Measurements from ENCODE around the gene TMEM178B. TPM values are rescaled to one million over a fixed set of nuclear protein-coding genes. Genes with fewer than 3 reads are reported as not detected.

The TMEM178B gene
- polyA plus RNA-seq, 1 of the 3 experiments (the other 2 are of a cell fraction), result 0.20 TPM

DNA sequence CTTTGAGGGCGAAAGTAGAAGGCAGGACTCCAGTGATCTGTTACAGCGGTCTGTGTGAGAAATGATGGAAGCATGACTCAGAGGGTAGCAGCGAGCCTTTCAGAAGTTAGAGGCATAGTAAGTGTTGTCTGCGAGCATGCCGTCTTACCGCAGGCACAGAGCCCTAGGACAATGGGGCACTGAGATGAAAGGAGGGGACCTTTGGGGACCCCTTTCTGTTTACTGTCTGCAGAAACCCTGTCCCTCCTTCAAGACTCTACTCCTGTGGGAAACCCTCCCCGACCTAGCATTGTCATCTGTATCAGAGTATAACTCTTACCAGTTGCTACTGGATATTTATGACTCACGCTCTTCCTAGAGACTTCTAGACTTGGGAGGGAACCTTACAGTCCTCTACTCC lies 390.1 kb downstream of the TMEM178B start:
- Histone ChIP-seq H3K9ac (no peak overlapping the region), H2AFZ (ENCODE audit: low read depth) (no peak overlapping the region), H3K36me3 (replicated peaks in 1 of 2; ENCODE audit: control insufficient read depth in 1 of 2, insufficient read depth in 2 of 2, low read length in 1 of 2) (no peaks in the 10 kb centered on the region), H3F3A (replicated peaks; ENCODE audit: insufficient read depth) (no peaks in the 10 kb centered on the region), H4K20me1 (ENCODE audit: insufficient read depth) (no peaks in the 10 kb centered on the region), H3K9me3 (no peaks in the 10 kb centered on the region; the same call in 1 of the 2 replicates), H3K9me2 (no peaks in the 10 kb centered on the region), H3K27me3 (ENCODE audit: insufficient read depth) (no peaks in the 10 kb centered on the region), H3K79me2 (ENCODE audit: insufficient read depth) (no peaks in the 10 kb centered on the region), H3K27ac (ENCODE audit: low read depth in 2 of 2, low read length in 1 of 2) (no peak overlapping the region), H3K4me3 (ENCODE audit: low read depth in 2 of 2, low read length in 1 of 2) (no peak overlapping the region), H3K4me2 (no peak overlapping the region), H3K4me1 (ENCODE audit: control insufficient read depth in 1 of 2, insufficient read depth in 2 of 2, low read depth in 1 of 2, low read length in 1 of 2) (peaks cover 0 to 19% of the 10 kb centered on the region in 2 experiments; a peak in 1 of 4 replicates)
- CTCF ChIA-PET, result no interaction called here
- TF ChIP-seq, protein P1, sequence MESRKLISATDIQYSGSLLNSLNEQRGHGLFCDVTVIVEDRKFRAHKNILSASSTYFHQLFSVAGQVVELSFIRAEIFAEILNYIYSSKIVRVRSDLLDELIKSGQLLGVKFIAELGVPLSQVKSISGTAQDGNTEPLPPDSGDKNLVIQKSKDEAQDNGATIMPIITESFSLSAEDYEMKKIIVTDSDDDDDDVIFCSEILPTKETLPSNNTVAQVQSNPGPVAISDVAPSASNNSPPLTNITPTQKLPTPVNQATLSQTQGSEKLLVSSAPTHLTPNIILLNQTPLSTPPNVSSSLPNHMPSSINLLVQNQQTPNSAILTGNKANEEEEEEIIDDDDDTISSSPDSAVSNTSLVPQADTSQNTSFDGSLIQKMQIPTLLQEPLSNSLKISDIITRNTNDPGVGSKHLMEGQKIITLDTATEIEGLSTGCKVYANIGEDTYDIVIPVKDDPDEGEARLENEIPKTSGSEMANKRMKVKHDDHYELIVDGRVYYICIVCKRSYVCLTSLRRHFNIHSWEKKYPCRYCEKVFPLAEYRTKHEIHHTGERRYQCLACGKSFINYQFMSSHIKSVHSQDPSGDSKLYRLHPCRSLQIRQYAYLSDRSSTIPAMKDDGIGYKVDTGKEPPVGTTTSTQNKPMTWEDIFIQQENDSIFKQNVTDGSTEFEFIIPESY (IDR thresholded peaks at IDR 0.05; ENCODE audit: borderline replicate concordance, low read depth), result no peak
- TF ChIP-seq EP300 (IDR thresholded peaks at IDR 0.05; ENCODE audit: borderline replicate concordance in 1 of 2, low read depth in 1 of 2, low read length in 1 of 2) (no peak), RCOR1 (IDR thresholded peaks at IDR 0.05; ENCODE audit: low read length) (no peak), ELF1 (IDR thresholded peaks at IDR 0.05) (no peak), GABPA (IDR thresholded peaks at IDR 0.05; ENCODE audit: low read depth) (no peak), MXI1 (IDR thresholded peaks at IDR 0.05; ENCODE audit: low read depth, low read length) (no peak), RXRA (IDR thresholded peaks at IDR 0.05; ENCODE audit: borderline replicate concordance, low read depth) (no peak)
- TF ChIP-seq, protein P2, sequence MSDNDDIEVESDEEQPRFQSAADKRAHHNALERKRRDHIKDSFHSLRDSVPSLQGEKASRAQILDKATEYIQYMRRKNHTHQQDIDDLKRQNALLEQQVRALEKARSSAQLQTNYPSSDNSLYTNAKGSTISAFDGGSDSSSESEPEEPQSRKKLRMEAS (IDR thresholded peaks at IDR 0.05; ENCODE audit: low read depth), result no peak
- POLR2A ChIA-PET, result no interaction called here
- 36% methylated on average over 8 of the region's 8 CpGs for WGBS (ENCODE audit: low lambda C conversion rate)
- no peak for DNase-seq

DNA sequence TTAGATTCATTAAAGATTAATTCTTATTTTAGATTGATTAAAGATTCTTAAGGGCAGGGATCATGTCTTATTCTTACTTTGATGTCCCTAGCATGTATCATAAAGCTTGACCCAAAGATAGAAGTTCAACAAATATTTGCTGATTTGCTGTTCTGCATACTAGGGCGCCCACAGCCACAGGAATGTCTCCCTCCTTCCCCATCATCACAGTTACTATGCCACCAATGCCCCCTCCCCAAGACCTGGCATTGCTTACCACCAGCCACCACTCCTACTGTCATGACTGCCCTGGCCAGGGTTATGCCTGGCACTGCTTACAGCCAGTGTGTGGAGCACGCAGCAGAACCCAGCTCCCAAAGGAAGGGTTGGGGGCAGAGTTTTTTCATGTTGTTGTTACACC lies 390.7 kb downstream of the TMEM178B start:
- TF ChIP-seq MEF2A (IDR thresholded peaks at IDR 0.05; ENCODE audit: borderline replicate concordance, low read depth) (no peak), GABPA (IDR thresholded peaks at IDR 0.05; ENCODE audit: low read depth) (no peak), NRF1 (IDR thresholded peaks at IDR 0.05; ENCODE audit: low read depth, low read length) (no peak), TAF1 (IDR thresholded peaks at IDR 0.05; ENCODE audit: borderline replicate concordance, low read depth, low read length) (no peak), RAD21 (IDR thresholded peaks at IDR 0.05; ENCODE audit: low read length) (no peak)
- TF ChIP-seq, protein P1 (IDR thresholded peaks at IDR 0.05; ENCODE audit: borderline replicate concordance, low read depth), result no peak
- WGBS (ENCODE audit: low lambda C conversion rate), result 34% methylated on average over 2 of the region's 2 CpGs
- Histone ChIP-seq H3K4me2 (no peak overlapping the region), H3K4me1 (ENCODE audit: control insufficient read depth in 1 of 2, insufficient read depth in 2 of 2, low read depth in 1 of 2, low read length in 1 of 2) (peaks cover 0 to 19% of the 10 kb centered on the region in 2 experiments; a peak in 1 of 4 replicates), H3K9ac (no peak overlapping the region), H3F3A (replicated peaks; ENCODE audit: insufficient read depth) (no peaks in the 10 kb centered on the region), H3K27ac (ENCODE audit: low read depth in 2 of 2, low read length in 1 of 2) (no peak overlapping the region), H3K36me3 (replicated peaks in 1 of 2; ENCODE audit: control insufficient read depth in 1 of 2, insufficient read depth in 2 of 2, low read length in 1 of 2) (no peaks in the 10 kb centered on the region), H3K27me3 (ENCODE audit: insufficient read depth) (no peaks in the 10 kb centered on the region), H2AFZ (ENCODE audit: low read depth) (no peak overlapping the region), H3K9me2 (no peaks in the 10 kb centered on the region), H3K4me3 (ENCODE audit: low read depth in 2 of 2, low read length in 1 of 2) (no peak overlapping the region), H3K79me2 (ENCODE audit: insufficient read depth) (no peaks in the 10 kb centered on the region), H4K20me1 (ENCODE audit: insufficient read depth) (no peaks in the 10 kb centered on the region), H3K9me3 (no peaks in the 10 kb centered on the region; the same call in 1 of the 2 replicates)
- ChIA-PET POLR2A (no interaction called here), CTCF (no interaction called here)
- no peak for DNase-seq

Measured in SK-N-SH (cell line).